ENCODE data around the gene ERAP2.
"Not testable (repeated sequence)": the region's sequence is repeated elsewhere in the genome, so short reads cannot be mapped to it uniquely, and the experiment has no call there.

Gene ERAP2

DNA sequence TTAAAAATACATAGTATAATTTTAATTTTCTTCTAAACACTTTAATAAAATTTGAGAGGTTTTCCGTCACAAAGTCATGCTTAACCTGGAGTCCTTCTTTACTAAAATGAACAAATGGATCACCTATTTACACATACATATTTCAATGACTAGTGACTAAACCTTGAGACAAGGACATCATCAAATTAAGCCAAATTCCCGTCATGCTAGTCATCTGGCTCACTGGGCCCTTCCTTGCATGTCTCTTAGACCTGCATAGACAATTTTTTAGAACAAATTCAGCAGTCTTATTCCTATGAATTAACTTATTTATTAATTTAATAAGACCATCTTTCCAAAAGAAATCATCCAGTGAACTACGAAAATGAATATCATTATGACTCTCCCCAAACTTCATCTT lies 26.6 kb downstream of the ERAP2 start:
- no peak for DNase-seq

DNA sequence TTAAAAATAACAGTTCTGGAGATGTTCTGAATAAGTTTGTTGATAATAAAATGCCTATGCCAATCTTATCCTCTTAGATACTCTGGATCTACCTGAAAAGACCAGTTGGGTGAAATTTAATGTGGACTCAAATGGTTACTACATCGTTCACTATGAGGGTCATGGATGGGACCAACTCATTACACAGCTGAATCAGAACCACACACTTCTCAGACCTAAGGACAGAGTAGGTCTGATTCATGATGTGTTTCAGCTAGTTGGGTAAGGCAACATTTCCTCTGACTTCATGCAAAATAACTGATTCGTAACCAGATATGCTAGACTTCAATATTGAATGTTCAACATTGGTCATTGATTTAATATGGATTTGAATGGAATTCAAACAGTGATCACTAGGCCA lies 27.0 kb downstream of the ERAP2 start:
- DNase-seq: no peak

DNA sequence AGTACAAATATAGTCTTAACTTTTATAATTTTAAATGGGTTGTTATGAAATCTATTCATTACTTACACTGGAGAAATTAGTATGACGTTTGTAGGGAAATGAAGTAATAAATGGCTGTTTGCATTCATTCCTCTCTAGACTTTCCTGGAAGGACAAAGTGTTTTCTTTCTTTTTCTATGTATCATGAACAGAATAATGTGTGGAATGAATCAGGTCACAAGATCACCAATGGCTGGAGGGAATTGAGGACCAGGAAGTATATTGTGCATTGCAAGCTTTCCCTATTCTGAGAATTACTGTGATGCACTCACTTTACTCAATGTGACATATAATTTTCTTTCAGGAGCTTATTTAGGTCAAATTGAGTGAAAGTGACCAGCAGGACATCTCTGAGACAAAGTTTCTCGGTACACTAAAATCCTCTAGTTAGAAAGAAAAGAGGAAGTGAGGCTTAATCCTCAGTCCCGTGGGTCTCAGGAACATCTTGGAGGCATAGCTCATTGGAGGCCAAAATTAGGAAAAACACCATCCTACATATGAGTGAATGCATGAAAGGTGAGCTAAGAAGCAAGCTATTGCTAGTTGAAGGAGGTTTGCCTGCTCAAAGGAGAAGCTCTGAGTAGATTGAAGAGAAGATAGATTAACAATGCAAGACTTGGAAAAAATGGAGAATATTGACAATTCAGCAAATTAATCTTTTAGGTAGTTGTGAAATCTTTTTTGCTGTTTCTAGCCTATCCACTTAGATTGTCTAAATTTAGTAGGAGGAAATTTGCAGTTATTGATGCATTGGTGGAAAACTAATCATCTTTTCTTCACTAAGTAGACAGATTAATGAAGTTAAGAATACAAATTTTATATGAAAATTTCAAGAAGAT lies 28.0 kb downstream of the ERAP2 start:
- DNase-seq: no peak

DNA sequence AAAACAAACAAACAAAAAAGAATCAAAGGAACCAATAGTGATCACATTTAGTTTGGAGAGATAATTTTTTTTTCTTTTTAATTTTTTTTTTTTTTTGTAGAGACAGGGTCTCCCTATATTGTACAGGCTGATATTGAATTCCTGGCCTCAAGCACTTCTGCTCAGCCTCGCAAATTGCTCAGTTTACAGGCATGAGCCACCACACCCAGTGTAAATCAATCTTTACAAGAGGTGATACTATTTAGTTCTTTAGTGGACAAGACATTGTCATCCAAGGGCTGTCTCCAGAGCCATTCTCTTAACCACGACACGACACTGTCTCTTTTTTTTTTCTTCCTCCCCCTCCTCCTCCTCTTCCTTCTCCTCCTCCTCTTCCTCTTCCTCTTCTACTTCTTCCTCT lies 29.6 kb downstream of the ERAP2 start:
- DNase-seq: no peak

DNA sequence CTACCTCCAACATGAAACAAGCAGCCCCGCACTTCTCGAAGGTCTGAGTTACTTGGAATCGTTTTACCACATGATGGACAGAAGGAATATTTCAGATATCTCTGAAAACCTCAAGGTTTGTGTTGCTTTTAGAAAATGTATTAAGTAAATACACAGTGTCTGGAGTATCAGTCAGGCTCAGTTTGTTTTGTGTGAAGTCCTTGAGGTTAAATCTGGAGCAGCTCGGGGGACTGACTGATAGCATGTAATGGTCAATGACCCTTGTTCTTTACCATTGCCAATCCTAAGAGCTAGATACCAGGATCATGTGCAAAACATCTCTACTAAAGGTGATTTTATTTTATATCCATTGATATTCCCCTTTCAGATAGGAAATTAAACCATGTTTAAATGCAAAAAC lies 32.7 kb downstream of the ERAP2 start:
- DNase-seq: no peak

DNA sequence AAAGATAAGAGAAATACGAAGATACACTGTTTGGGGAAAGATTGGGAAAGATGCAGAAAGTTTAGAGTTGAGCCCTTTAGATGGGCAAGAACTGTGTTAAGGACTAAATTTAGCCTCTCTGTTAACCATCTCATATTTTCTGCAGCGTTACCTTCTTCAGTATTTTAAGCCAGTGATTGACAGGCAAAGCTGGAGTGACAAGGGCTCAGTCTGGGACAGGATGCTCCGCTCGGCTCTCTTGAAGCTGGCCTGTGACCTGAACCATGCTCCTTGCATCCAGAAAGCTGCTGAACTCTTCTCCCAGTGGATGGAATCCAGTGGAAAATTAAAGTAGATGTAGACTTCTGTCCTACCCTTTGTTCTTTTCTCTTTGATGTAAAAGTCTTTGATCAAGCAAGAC lies 33.1 kb downstream of the ERAP2 start:
- no peak for DNase-seq

DNA sequence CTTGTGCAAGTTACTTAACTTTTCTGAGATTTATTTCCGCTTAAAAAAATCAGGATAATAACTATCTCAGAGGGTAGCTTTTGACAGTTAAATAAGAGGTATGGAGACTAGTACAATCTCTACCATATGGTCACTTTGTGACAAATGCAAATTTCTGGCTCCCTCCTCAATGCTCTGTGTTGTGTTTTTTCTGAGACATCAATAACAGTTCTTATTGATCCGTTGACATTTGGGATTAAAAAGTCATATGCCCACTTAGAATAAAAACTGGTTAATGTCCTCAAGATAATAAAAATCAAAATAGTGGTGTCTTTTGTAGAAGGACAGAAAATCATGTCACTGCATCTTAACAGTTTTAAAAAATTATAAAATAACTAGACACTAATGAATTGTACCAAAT lies 34.8 kb downstream of the ERAP2 start:
- DNase-seq: no peak

DNA sequence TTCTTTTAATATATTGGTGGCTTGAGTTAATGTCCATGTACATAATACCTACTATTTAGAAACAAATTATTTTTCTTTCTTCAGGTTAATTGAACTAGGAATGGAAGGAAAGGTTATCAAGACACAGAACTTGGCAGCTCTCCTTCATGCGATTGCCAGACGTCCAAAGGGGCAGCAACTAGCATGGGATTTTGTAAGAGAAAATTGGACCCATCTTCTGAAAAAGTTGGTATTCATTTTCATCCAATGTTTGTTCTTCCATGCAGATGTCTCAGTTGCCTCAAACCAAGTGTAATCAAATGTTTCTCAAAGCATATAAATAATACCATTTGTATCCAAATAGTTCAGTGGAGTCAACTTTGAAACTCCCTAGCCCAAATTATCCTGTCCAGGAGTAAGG lies 36.9 kb downstream of the ERAP2 start:
- DNase-seq: no peak

DNA sequence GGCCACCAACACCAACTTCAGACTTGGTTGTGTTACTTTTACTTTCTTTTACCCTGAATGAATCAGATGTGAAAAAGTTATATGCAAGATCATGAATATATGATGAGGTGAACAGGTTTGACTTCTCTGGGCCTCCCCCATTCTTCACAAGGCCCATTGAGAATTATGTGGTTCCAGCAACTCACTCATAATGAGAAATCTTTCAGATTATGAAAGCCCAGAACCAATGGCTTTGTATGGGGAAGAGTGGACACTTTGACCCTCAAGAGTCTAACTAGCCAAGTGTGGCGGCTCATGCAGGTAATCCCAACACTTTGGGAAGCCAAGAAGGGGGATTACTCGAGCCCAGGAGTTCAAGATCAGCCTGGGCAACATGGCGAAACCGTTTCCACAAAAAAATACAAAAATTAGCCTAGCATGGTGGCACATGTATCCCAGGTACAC lies 43.5 kb downstream of the ERAP2 start:
- DNase-seq: no peak

DNA sequence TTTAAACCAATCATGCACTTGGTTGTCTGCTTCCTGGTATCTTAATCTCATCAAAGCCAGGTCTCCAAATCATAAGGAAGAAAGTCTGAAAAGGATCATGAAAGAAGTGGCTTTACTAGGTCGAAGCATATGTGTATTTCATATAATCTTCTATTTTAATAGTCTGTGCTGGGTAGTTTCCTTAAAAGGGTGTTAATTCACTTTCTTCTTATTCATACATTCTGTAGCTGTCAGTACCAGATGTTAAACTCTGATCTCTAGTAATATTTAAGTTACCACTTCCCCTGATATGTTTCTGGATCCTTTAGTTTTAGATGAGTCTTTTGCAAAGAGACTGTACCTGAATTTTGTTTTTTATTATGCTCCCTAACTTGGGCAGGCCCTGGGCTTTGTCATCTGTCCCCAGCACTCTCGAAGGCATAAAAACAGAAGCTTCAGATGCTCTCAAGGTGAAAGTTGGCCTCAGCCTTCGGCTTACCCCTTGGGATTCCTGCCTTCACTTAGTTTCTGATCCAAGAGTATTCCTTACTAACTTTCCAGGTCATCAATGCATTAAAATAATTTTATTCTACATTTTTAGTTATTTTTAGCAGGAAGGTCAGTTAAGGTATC lies 44.5 kb downstream of the ERAP2 start:
- DNase-seq: no peak

DNA sequence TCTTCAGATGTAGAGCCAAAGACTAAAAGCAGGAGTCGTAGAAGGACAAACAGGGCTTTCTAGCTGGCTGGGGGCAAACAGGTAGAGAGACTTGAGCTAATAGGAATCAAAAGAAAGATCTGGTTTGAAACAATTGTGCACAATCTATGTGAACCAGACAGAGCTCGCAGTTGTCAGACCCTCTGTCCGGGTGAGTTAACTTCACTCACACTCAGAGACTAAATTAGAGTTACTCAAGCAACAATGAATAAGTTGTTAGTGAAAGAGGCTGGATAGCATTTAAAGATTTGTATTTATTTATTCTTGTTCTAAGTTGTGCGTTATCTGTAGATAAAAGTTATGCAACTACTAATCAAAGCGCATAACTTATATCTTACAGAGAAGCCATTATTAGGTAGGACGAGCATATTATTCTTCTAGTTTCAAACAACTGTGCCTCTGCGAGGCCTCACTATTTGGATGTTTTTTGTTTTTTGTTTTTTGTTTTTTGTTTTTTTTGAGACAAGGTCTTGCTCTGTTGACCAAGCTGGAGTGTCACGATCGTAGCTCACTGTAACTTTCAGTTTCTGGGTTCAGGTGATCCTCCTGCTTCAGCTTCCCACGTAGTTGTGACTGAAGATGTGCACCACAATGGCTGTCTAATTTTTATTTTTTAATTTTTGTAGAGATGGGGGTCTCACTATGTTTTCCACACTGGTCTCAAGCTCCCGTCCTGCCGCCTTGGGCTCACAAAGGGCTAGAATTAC lies 46.4 kb downstream of the ERAP2 start:
- no peak for DNase-seq

DNA sequence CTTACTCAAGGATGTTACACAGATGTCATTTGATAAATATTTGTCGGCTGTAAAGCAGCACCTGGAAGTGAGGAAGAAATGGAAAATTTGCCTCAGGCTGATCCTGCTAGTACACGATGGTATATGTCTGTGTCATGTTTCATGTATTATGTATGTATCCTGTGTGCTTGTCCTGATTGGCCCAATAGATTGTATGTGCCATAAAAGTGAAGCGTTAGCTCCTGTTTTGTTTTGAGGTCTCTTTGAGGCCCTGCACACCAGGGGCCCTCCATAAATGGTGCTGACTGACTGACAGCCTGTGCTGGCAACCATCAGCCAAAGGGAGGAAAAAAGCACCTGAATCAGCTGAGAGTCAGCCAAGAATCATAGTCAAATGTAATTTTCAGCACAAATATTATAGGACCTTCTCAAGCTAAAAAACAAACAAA lies 47.7 kb downstream of the ERAP2 start:
- DNase-seq: peak; percentile 44

DNA sequence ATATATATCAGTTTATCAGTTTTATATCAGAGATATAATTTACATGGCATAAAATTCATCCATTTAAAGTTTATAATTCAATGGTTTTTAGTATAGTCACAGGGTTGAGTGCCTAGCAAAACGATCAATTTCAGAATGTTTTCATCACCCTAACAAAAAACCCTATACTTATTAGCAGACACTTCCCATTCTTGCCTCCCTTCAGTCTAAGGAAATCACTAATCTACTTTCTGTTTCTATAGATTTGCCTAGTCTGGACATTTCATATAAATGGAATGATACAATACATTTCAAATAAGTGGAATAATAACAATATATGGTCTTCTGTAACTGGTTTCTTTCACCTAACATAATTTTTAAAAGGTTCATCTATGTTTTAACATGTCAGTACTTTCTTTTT lies 50.0 kb downstream of the ERAP2 start:
- no peak for DNase-seq

DNA sequence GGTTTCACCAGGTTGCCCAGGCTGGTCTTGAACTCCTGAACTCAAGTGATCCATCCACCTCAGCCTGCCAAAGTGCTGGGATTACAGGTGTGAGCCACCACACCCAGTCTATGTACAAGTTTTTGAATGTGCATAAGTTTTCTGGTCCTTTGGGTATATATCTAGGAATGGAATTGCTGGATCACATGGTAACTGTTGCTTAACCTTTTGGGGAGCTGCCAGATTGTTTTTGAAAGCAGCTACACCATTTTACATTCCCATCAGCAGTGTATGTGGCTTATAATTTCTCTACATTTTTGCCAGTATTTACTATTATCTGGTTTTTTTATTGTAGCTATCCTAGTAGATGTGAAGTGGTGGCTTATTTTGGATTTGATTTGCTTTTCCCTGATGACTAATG lies 50.7 kb downstream of the ERAP2 start:
- DNase-seq: no peak

DNA sequence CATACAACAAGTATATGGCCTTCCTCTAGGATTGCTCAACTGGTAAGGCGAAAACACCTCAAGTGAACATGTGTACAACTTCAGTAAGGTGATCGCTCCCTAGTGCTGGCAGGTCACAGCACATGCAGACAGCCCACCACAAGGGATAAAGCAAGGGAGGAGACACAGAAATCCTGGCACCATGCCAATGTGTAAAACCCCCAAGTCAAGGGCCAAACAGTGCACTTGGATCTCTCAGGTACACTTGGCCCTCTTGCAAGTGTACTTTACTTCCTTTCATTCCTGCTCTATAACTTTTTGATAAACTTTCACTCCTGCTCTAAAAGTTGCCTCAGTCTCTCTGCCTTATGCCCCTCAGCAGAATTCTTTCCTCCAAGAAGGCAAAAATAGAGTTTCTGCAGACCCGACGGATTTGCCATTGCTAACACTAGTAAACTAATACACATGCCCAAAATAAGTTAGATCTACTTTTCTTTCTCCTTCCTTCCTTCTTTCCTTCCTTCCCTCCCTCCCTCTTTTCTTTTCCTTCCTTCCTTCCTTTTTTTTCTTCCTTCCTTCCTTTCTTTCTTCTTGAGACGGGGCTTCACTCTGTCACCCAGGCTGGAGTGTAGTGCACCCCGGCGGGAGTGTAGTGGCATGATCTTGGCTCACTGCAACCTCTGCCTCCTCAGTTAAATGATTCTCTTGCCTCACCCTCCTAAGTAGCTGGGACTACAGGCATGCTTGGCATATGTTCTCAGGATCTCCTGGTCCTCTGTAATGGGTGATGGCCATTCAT lies 52.8 kb downstream of the ERAP2 start:
- DNase-seq: no peak

DNA sequence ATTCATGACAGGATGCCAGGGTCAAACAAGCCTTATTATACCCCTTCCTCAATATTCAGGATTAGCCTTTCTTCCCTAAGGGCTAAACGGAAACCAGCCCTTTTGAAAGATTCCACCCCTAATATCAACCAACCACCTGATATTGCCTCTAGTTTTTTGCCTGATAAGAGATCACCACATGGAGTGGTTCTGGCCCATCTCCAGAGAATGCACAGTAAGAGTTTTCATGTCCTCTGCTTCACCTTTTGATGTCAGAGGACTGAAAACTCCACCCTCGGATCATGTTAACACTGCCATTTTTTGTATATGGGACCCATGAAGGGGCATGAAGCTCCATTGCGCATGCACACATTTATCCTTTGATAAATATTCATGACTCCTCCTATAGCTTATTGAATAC lies 53.8 kb downstream of the ERAP2 start:
- no peak for DNase-seq

DNA sequence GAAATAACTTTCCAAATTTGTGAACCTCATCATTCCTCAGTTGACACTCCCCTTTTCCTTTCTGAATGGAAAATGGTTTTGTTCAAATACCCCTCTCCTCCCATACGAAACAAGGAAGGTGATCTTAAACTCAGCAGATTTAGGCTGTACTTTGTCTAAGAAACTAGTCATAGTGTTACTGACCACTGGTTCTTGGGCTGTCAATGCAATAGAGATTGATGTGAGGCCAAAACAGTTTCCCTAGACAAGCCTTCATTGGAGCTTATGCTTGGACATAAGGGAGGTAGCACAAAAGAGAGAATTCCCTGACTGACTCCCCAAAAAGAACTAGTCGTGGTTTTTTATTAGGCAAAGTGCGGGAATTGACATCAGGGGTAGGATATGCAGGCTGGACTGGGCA lies 54.3 kb downstream of the ERAP2 start:
- DNase-seq: no peak

DNA sequence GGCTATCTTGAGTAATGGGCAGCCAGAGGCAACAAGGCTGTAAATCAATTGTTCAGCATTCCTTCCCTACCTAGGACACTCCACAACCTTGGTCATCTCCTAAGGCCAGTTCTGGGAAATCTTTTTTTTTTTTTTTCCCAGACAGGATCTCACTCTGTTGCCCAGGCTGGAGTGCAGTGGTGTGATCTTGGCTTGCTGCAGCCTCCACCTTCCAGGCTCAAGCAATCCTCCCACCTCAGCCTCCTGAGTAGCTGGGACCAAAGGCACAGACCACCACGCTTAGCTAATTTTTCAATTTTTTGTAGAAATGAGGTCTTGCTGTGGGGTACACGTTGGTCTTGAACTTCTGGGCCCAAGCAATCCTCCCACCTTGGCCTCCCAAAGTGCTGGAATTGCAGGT lies 54.7 kb downstream of the ERAP2 start:
- not testable (repeated sequence) for DNase-seq

DNA sequence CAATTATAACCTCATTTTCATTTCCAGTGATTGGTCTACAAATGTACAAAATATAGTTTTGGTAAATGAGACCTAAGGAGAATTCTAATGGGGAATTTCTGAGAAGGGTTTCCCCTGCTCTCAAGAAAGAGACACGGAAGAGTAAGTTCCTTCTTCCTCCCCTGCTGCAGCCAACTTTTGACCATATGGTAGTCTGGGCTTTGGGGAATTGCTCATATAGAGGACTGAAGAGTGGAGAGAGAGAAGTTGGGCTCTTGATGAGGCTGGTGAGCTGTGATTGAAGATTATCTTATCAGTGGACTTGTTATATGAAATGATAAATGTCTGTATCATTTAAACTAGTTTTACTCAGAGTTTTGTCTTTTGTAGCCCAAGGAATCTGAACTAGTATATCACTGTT lies 55.3 kb downstream of the ERAP2 start:
- no peak for DNase-seq

DNA sequence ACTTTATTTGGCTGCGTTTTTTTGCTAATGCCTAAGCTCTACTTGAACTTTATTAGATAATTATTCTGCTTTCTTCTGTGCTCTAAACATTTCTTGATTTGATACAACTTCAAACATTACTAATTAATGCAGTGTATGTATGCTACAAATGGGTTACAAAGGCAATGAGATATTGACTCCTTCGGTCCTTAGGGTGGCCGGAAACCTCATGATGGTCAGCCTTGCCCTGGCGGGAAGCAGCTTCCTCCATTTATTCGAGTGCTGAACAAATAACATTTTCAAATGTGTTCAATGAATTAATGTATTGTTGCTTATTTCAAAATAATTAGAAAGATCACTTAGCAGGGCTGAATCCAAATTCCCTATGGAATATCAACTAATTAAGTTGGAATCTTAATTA lies 55.7 kb downstream of the ERAP2 start:
- no peak for DNase-seq

DNA sequence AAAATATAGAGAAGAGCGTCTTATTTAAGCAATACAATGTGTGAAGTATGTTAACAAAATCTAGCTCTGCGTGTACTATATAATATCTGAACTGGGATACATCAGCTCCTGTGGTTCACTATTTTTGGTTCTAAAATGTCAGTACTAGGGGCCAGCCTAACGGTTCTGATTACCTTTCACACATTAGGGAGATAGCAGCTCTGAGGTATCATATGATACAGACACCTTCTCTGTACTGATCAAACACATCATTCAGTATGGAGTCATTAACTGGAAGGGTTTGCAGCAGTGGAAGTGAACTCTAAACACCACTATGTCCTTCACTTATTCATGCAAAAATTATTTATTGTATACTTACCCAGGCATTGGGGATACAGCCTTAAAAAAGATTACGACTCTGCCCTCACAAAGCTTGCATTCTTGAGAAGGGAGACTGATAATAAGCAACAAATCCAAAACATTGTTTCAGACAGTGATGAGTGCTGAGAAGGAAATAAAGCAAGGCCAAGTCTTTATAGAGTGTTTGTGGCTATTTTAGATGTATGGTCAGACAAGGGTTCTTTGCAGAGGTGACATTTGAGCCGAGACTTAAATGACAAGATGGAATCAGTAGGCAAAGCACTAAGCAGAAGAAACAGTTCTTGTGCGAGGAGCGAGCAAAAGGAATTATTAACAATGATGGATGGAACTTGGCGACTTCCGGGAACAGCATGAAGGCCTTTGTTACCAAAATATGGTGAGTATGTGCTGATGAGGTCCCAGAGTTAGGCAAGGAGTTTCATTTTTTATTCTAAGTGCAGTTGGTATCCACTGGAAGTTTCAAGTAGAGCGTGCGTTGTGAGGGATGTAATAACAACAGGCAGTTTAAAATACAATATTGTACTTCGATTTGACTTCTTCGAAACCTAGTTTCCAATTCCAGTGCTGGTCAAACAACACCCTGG lies 57.7 kb downstream of the ERAP2 start:
- peak; percentile 68 for DNase-seq

Data from NCI-H345 (cell line).